H9 (cell line): ENCODE measurements around the gene PCSK9. TPM values are rescaled to one million over a fixed set of nuclear protein-coding genes. Genes with fewer than 3 reads are reported as not detected.

Experiments used
- DNase-seq: peaks from one replicate; pipeline ENCODE4 v3.0.0-alpha.2; 2017
- H2AFZ ChIP-seq: one replicate; pipeline ENCODE4 v1.6.1; 2013; ENCODE audit warnings: mild to moderate bottlenecking, low read length, control low read depth, moderate library complexity
- H2AK5ac ChIP-seq: 2 replicates; pipeline ENCODE4 v1.6.1; 2013; ENCODE audit warnings: low read length, control low read depth, mixed read lengths; ENCODE audit not compliant: insufficient read length
- H2BK120ac ChIP-seq: one replicate; pipeline ENCODE4 v1.6.1; 2013; ENCODE audit warnings: low read depth, mild to moderate bottlenecking, low read length, control low read depth, inconsistent platforms; ENCODE audit not compliant: poor library complexity, severe bottlenecking
- H2BK12ac ChIP-seq: 2 replicates; pipeline ENCODE4 v1.6.1; 2013; ENCODE audit warnings: low read length, control low read depth, mixed read lengths, low read depth; ENCODE audit not compliant: insufficient read length
- H2BK15ac ChIP-seq: 2 replicates; pipeline ENCODE4 v1.6.1; 2013; ENCODE audit warnings: low read depth, low read length, control low read depth
- H2BK20ac ChIP-seq: one replicate; pipeline ENCODE4 v1.6.1; 2013; ENCODE audit warnings: low read depth, mild to moderate bottlenecking, low read length, control low read depth, inconsistent platforms; ENCODE audit not compliant: poor library complexity, severe bottlenecking
- H2BK5ac ChIP-seq: 2 replicates; pipeline ENCODE4 v1.6.1; 2013; ENCODE audit warnings: low read length, control low read depth, mixed read lengths; ENCODE audit not compliant: insufficient read length
- H3K14ac ChIP-seq: 2 replicates; pipeline ENCODE4 v1.6.1; 2013; ENCODE audit warnings: low read length, control low read depth; ENCODE audit not compliant: insufficient read depth
- H3K18ac ChIP-seq: 2 replicates; pipeline ENCODE4 v1.6.1; 2013; ENCODE audit warnings: low read depth, mild to moderate bottlenecking, mixed read lengths, low read length, control low read depth; ENCODE audit not compliant: insufficient read length
- H3K23ac ChIP-seq: 2 replicates; pipeline ENCODE4 v1.6.1; 2013; ENCODE audit warnings: low read length, control low read depth, mixed read lengths, low read depth; ENCODE audit not compliant: insufficient read length
- H3K23me2 ChIP-seq: 2 replicates; pipeline ENCODE4 v1.6.1; 2013; ENCODE audit warnings: low read depth, mild to moderate bottlenecking, mixed read lengths, low read length, control low read depth; ENCODE audit not compliant: insufficient read length, poor library complexity, severe bottlenecking
- H3K27ac ChIP-seq: 2 replicates; pipeline ENCODE4 v1.5.1; 2013; ENCODE audit warnings: low read length, control low read depth, mixed read lengths, low read depth; ENCODE audit not compliant: insufficient read length
- H3K27me3 ChIP-seq: 2 replicates; pipeline ENCODE4 v1.6.1; 2013; ENCODE audit warnings: low read length, control low read depth, inconsistent platforms; ENCODE audit not compliant: insufficient read depth
- H3K4ac ChIP-seq: 2 replicates; pipeline ENCODE4 v1.6.1; 2013; ENCODE audit warnings: low read depth, mild to moderate bottlenecking, control low read depth, inconsistent platforms, low read length, moderate library complexity
- H3K4me1 ChIP-seq: 2 replicates; pipeline ENCODE4 v1.6.1; 2013; ENCODE audit warnings: low read length, control low read depth, inconsistent platforms; ENCODE audit not compliant: insufficient read depth
- H3K4me2 ChIP-seq: 2 replicates; pipeline ENCODE4 v1.6.1; 2013; ENCODE audit warnings: low read length, control low read depth, mixed read lengths; ENCODE audit not compliant: insufficient read length, insufficient read depth
- H3K56ac ChIP-seq: 2 replicates; pipeline ENCODE4 v1.6.1; 2013; ENCODE audit warnings: low read depth, mild to moderate bottlenecking, mixed read lengths, low read length, control low read depth; ENCODE audit not compliant: insufficient read length
- H3K79me1 ChIP-seq: 2 replicates; pipeline ENCODE4 v1.6.1; 2013; ENCODE audit warnings: low read depth, mild to moderate bottlenecking, moderate library complexity, low read length, control low read depth, inconsistent platforms; ENCODE audit not compliant: insufficient read depth, poor library complexity, severe bottlenecking
- H3K79me2 ChIP-seq: 2 replicates; pipeline ENCODE4 v1.6.1; 2013; ENCODE audit warnings: low read length, control low read depth, inconsistent platforms; ENCODE audit not compliant: insufficient read depth
- H3K9ac ChIP-seq: 2 replicates; pipeline ENCODE4 v1.6.1; 2013; ENCODE audit warnings: low read length, control low read depth, mixed read lengths; ENCODE audit not compliant: insufficient read length; ENCODE audit errors: extremely low read depth
- H3K9me3 ChIP-seq: one replicate; pipeline ENCODE4 v1.6.1; 2013; ENCODE audit warnings: low read depth, low read length, inconsistent platforms; ENCODE audit not compliant: control insufficient read depth
- H3T11ph ChIP-seq: one replicate; pipeline ENCODE4 v1.6.1; 2013; ENCODE audit warnings: mild to moderate bottlenecking, low read length, control low read depth, inconsistent platforms
- H4K20me1 ChIP-seq: one replicate; pipeline ENCODE4 v1.6.1; 2013; ENCODE audit not compliant: control insufficient read depth, insufficient read length, insufficient read depth
- H4K5ac ChIP-seq: 2 replicates; pipeline ENCODE4 v1.6.1; 2013; ENCODE audit warnings: low read depth, mild to moderate bottlenecking, mixed read lengths, low read length, control low read depth; ENCODE audit not compliant: insufficient read length
- H4K8ac ChIP-seq: replicated peaks from 2 replicates; pipeline ENCODE4 v1.6.1; 2013; ENCODE audit warnings: low read length, control low read depth, mixed read lengths, low read depth; ENCODE audit not compliant: insufficient read length
- H4K91ac ChIP-seq: 2 replicates; pipeline ENCODE4 v1.6.1; 2013; ENCODE audit warnings: low read depth, mild to moderate bottlenecking, moderate library complexity, mixed read lengths, low read length, control low read depth; ENCODE audit not compliant: insufficient read length
- H3K27ac Mint-ChIP-seq, 3 experiments: 2 replicates in 2 of 3; 3 replicates in 1 of 3; pipeline ENCODE4 v1.8.0; 2020 to 2021; ENCODE audit warnings: mixed read lengths in 3 of 3, mild to moderate bottlenecking in 1 of 3, moderate library complexity in 1 of 3
- H3K27me3 Mint-ChIP-seq: 2 replicates; pipeline ENCODE4 v1.8.0; 2021; ENCODE audit warnings: low read depth, mild to moderate bottlenecking, moderate library complexity, mixed read lengths
- H3K36me3 Mint-ChIP-seq, 3 experiments: 2 replicates in 2 of 3; 3 replicates in 1 of 3; pipeline ENCODE4 v1.8.0; 2020 to 2021; ENCODE audit warnings: low read depth in 3 of 3, mixed read lengths in 3 of 3; ENCODE audit not compliant: insufficient read depth in 1 of 3
- H3K4me1 Mint-ChIP-seq, 2 experiments: 2 replicates each; pipeline ENCODE4 v1.8.0; 2020; ENCODE audit warnings: mixed read lengths in 2 of 2
- H3K4me3 Mint-ChIP-seq, 2 experiments: 2 replicates in 1 of 2; 3 replicates in 1 of 2; pipeline ENCODE4 v1.8.0; 2020 to 2021; ENCODE audit warnings: mild to moderate bottlenecking in 2 of 2, mixed read lengths in 2 of 2, moderate library complexity in 1 of 2
- H3K9me3 Mint-ChIP-seq, 2 experiments: 2 replicates in 1 of 2; 3 replicates in 1 of 2; pipeline ENCODE4 v1.8.0; 2020; ENCODE audit warnings: mild to moderate bottlenecking in 2 of 2, mixed read lengths in 2 of 2, moderate library complexity in 1 of 2
- WGBS: extraction: QIAGEN DNeasy Blood & Tissue Kit; methylation state at CpG from one replicate; pipeline ENCODE4 v1.1.7; 2013; ENCODE audit warnings: missing lambda C conversion rate, low lambda C conversion rate, mixed read lengths; ENCODE audit not compliant: insufficient read length; ENCODE audit errors: extremely low coverage; 5-methylcytosine and 5-hydroxymethylcytosine counted together
- total RNA-seq: library from RNA; stranded (reverse); gene quantifications from 2 replicates; pipeline ENCODE4 v1.2.1, GENCODE V29; 2021
- TF ChIP-seq, protein P1 (sequence below): fragments of 200-600 bp; sonication (generic); conservative IDR thresholded peaks from 3 replicates; pipeline ENCODE4 v1.8.0; 2021; ENCODE audit warnings: antibody characterized with exemption, mild to moderate bottlenecking

Gene PCSK9
- total RNA-seq, 1 experiment from 2014 or later, result 75.1 TPM

DNA sequence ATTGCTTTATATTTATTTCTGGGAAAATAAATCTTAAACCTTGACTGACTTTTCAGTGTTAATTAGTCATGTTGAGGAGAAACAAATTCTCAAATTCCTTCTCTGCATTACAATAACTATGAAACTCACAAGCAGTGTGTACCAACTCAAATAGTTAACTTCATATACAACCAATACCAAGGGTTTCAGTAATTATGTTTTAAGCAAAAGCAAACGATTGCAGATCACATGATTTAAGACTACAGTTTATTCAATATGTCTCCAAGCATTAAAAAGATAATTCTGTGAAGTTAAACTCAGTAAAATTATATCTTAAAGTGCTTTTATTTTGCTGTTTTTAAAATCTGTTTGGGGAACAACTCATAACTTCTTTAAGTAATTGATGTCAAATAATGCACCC lies 28.6 kb downstream of the PCSK9 start:
- Histone ChIP-seq H2AFZ (no peak overlapping the region), H3K4ac (no peak overlapping the region), H3K79me2 (no peaks in the 10 kb centered on the region), H4K91ac (no peak overlapping the region), H2BK120ac (no peak overlapping the region), H2BK20ac (no peak overlapping the region), H3K4me2 (no peak overlapping the region), H3K27ac (no peak overlapping the region), H4K8ac (no peak overlapping the region), H2AK5ac (no peak overlapping the region), H3K9me3 (no peaks in the 10 kb centered on the region), H3K23me2 (no peaks in the 10 kb centered on the region), H4K5ac (no peak overlapping the region), H3K9ac (no peak overlapping the region), H3K27me3 (no peaks in the 10 kb centered on the region), H3K23ac (no peak overlapping the region), H3T11ph (no peak overlapping the region), H3K56ac (no peak overlapping the region), H4K20me1 (peaks cover 2% of the 10 kb centered on the region), H3K14ac (no peak overlapping the region), H2BK5ac (no peak overlapping the region), H3K4me1 (no peaks in the 10 kb centered on the region), H2BK15ac (no peak overlapping the region), H3K79me1 (no peaks in the 10 kb centered on the region), H2BK12ac (no peak overlapping the region), H3K18ac (no peak overlapping the region)
- H3K36me3 Mint-ChIP-seq, result peaks cover 20 to 81% (median 53%) of the 10 kb centered on the region in 3 experiments
- TF ChIP-seq, protein P1, sequence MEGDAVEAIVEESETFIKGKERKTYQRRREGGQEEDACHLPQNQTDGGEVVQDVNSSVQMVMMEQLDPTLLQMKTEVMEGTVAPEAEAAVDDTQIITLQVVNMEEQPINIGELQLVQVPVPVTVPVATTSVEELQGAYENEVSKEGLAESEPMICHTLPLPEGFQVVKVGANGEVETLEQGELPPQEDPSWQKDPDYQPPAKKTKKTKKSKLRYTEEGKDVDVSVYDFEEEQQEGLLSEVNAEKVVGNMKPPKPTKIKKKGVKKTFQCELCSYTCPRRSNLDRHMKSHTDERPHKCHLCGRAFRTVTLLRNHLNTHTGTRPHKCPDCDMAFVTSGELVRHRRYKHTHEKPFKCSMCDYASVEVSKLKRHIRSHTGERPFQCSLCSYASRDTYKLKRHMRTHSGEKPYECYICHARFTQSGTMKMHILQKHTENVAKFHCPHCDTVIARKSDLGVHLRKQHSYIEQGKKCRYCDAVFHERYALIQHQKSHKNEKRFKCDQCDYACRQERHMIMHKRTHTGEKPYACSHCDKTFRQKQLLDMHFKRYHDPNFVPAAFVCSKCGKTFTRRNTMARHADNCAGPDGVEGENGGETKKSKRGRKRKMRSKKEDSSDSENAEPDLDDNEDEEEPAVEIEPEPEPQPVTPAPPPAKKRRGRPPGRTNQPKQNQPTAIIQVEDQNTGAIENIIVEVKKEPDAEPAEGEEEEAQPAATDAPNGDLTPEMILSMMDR, result no peak
- no peak overlapping the region for H3K4me3 Mint-ChIP-seq
- H3K27ac Mint-ChIP-seq, result no peak overlapping the region
- DNase-seq, result no peak
- no CpG with 5 or more reads among the region's 1 CpG for WGBS
- H3K27me3 Mint-ChIP-seq, result no peaks in the 10 kb centered on the region
- H3K4me1 Mint-ChIP-seq, result peaks cover 3 to 9% of the 10 kb centered on the region in 2 experiments; a peak in 2 of 4 replicates
- no peaks in the 10 kb centered on the region for H3K9me3 Mint-ChIP-seq
